ENCODE results near the gene PCBP3.

GRCh38 chr21:45836268-45836655 is 192.7 kb downstream of the PCBP3 start:
- TF ChIP-seq CTCF (IDR thresholded peaks at IDR 0.05): no peak
- TF ChIP-seq POLR2A (IDR thresholded peaks at IDR 0.05): no peak

All from right lobe of liver (tissue), 4 donors.